Right ventricle myocardium inferior (tissue), 1 donor: Measurements from ENCODE around the gene VSTM5. TPM values are rescaled to one million over a fixed set of nuclear protein-coding genes. Genes with fewer than 3 reads are reported as not detected.
"Not testable (repeated sequence)": the region's sequence is repeated elsewhere in the genome, so short reads cannot be mapped to it uniquely, and the experiment has no call there.

Experiments
- ATAC-seq: fragments of 200-7000 bp; cut with Tn5 transposase; one replicate; pipeline ENCODE4 v1.9.1; 2020; ENCODE audit warnings: mild to moderate bottlenecking, moderate library complexity
- DNase-seq: peaks from one replicate; pipeline ENCODE4 v3.0.0; 2021; ENCODE audit errors: missing footprints
- intact Hi-C: fragments of 100-400 bp; cut with DNase I; formaldehyde crosslinking; loops from one replicate; pipeline ENCODE4 v1.11.0; 2022
- total RNA-seq: library from RNA; stranded (reverse); fragmentation: NEBNext Ultra II Directional; extraction: Animal tissue kit (Norgen Biotek cat#: 25700); gene quantifications from one replicate; pipeline ENCODE4 v1.2.1, GENCODE V29; 2021
- donor health status: DM: no; HTN: yes; CAD: no; lungs with severe emphysema.

VSTM5 gene
- total RNA-seq, 1 donor from 2014 or later: 0.08 TPM

GRCh38 chr11:93817426-93818348 lies 32.7 kb downstream of the VSTM5 start:
- intact Hi-C loops: no loop called here
- ATAC-seq (peak; percentile 66), DNase-seq (no peak)

GRCh38 chr11:93814966-93815633 lies 35.3 kb downstream of the VSTM5 start:
- DNase-seq (no peak), ATAC-seq (no peak)
- intact Hi-C loops: no loop called here

- DNase-seq (no peak), ATAC-seq (no peak)
- intact Hi-C loops: no loop called here
These were observed 36.4 kb downstream of the VSTM5 start for GRCh38 chr11:93813974-93814373.

- no peak for DNase-seq
- intact Hi-C loops: no loop called here
- ATAC-seq: no peak
These were observed 42.4 kb downstream of the VSTM5 start for GRCh38 chr11:93807980-93808379.

- ATAC-seq (no peak), DNase-seq (no peak)
- intact Hi-C loops: no loop called here
These were observed 45.5 kb downstream of the VSTM5 start for GRCh38 chr11:93804879-93805278.

- no peak for ATAC-seq
- intact Hi-C loops: no loop called here
- DNase-seq: no peak
These were observed 49.1 kb downstream of the VSTM5 start for GRCh38 chr11:93801366-93801765.

GRCh38 chr11:93796441-93797231 lies 53.8 kb downstream of the VSTM5 start:
- no peak for ATAC-seq
- intact Hi-C loops: no loop called here
- DNase-seq: no peak

- DNase-seq (no peak), ATAC-seq (no peak)
- intact Hi-C loops: no loop called here
These were observed 58.9 kb downstream of the VSTM5 start for GRCh38 chr11:93791493-93791892.

- DNase-seq (no peak), ATAC-seq (peak; percentile 2)
- intact Hi-C loops: loop anchor here (1.0 kb wide), 1 partner anchor 44 kb away; the partner anchor contains the start of genes C11orf54 and TAF1D
These were observed 65.5 kb downstream of the VSTM5 start for GRCh38 chr11:93784935-93785360.

GRCh38 chr11:93784145-93784934 lies 66.1 kb downstream of the VSTM5 start, which contains the start of gene MED17:
Gene MED17, plus strand, starts transcription at chr11:93784282. Its CDS starts 232 bp downstream, at chr11:93784514.
- intact Hi-C loops: loop anchor here (1.0 kb wide), 1 partner anchor 43 kb away; the partner anchor contains the start of genes C11orf54 and TAF1D
- DNase-seq: peak; percentile 95
- peak; percentile 100 for ATAC-seq

- ATAC-seq: peak; percentile 43
- DNase-seq: no peak
- intact Hi-C loops: loop anchor here (1.0 kb wide), 1 partner anchor 42 kb away; the partner anchor contains the start of genes C11orf54 and TAF1D
These were observed 66.7 kb downstream of the VSTM5 start for GRCh38 chr11:93783765-93784144.

GRCh38 chr11:93783362-93783761 lies 67.1 kb downstream of the VSTM5 start:
- DNase-seq: no peak
- intact Hi-C loops: no loop called here
- ATAC-seq: no peak

- no peak for DNase-seq
- intact Hi-C loops: no loop called here
- no peak for ATAC-seq
These were observed 75.1 kb downstream of the VSTM5 start for GRCh38 chr11:93775289-93775688.

- DNase-seq, intact Hi-C loops, ATAC-seq: not testable (repeated sequence)
These were observed 75.9 kb downstream of the VSTM5 start for GRCh38 chr11:93774560-93774959.

- intact Hi-C loops: no loop called here
- ATAC-seq (no peak), DNase-seq (no peak)
These were observed 76.7 kb downstream of the VSTM5 start for GRCh38 chr11:93773601-93774200.

- intact Hi-C loops: no loop called here
- no peak for ATAC-seq
- no peak for DNase-seq
These were observed 77.4 kb downstream of the VSTM5 start for GRCh38 chr11:93773045-93773477.

GRCh38 chr11:93772123-93772522 lies 78.3 kb downstream of the VSTM5 start:
- DNase-seq (no peak), ATAC-seq (no peak)
- intact Hi-C loops: no loop called here

GRCh38 chr11:93770160-93770559 lies 80.3 kb downstream of the VSTM5 start:
- intact Hi-C loops: no loop called here
- ATAC-seq (no peak), DNase-seq (no peak)
